Colon (tissue), 2 donors: ENCODE measurements around the gene CRNKL1.

ENCODE experiments used
- FAIRE-seq: peaks from 2 replicates; lab custom pipeline; 2012; peaks lifted over from hg19 to GRCh38; lab: Jason Lieb, UNC
- donor health status: control.
- donor health status: control.

CRNKL1 gene

DNA sequence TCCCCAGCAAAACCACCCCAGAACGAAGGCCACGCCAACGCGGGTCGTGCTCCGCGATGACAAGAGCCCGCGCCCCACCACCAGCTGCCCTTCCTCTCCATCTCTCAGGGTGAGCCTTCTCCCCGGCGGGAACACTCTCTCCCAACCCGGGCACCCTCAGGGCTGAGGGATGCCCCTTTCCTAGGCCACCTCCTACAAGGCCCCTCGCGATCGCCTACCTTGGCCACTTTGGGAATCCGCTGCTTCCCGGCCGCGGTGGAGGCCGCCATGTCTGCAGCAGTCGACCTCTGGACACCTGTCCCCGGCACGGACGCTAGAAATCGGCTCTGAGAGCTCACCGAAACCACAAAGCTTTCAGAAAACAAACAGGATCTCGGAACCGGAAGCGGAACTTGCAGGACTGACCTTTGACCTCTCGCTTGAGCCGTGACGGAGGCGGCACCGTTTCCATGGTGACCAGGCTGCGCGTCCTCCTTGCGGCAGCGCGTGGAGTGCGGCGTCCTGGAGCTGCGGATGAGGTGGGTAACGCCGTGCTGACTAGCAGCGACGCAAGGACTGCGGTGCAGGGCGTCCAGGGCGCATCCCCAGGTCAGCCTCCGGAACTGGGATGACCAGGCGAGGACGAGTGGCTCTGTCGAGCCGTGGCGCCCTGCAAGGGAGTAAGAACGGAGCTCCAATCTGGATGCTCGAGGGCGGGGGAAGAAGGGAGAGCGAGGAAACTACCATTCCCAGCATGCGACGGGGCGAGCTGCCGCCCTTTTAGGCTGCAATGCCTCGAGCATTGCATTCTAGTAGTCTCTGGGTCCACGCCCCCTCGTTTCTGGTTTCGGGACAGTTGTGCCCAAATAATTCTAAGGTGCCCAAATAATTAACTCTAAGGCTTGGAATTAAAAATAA is at the start of gene CRNKL1, which contains the start of gene CFAP61:
CRNKL1 (minus strand) TSS at position 393 of the 897 bp plus-strand sequence; CDS start at position 269, 124 bp downstream.
CFAP61 (plus strand) TSS at position 459 of the 897 bp plus-strand sequence. CDS start 4,122 bp downstream, outside the sequence.
- peak; percentile 47 for FAIRE-seq

DNA sequence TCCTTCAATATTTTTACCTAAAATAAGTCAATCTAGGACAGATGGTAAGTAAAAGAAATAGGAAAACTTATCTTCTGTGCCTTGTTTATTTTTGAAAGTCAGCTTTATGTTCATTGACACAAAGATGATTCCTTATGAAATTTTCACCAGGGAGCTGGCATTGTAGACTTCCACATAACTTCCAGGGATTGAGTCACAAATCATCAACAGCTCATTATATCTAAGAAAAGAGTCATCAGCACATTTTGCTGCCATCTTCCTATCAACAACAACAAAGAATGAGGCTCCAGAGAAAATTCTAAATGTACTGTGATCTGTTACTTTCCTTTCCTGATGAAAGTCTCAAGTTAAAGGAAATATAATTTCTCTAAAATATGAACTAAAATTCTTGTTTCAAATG is 48.6 kb upstream of the CRNKL1 start:
- FAIRE-seq = no peak

DNA sequence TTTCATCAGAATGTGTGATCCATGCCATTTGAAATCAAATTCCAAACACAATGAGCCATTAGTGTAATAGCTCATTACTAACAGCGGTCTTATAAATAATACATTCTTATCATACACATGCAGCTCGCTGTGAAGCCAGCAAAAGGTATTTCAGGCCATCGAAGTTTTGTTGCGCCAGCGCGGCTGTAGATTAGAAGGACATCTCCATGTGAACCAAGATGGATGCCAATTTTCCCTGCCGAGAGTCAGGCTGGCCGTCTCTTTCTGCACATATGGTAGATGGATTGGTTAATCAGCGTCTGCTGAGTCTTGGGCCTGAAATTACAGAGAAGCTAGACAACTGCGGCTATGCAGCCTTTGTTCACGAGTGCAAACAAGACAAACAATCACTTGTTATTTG is 44.2 kb upstream of the CRNKL1 start:
- FAIRE-seq = no peak

DNA sequence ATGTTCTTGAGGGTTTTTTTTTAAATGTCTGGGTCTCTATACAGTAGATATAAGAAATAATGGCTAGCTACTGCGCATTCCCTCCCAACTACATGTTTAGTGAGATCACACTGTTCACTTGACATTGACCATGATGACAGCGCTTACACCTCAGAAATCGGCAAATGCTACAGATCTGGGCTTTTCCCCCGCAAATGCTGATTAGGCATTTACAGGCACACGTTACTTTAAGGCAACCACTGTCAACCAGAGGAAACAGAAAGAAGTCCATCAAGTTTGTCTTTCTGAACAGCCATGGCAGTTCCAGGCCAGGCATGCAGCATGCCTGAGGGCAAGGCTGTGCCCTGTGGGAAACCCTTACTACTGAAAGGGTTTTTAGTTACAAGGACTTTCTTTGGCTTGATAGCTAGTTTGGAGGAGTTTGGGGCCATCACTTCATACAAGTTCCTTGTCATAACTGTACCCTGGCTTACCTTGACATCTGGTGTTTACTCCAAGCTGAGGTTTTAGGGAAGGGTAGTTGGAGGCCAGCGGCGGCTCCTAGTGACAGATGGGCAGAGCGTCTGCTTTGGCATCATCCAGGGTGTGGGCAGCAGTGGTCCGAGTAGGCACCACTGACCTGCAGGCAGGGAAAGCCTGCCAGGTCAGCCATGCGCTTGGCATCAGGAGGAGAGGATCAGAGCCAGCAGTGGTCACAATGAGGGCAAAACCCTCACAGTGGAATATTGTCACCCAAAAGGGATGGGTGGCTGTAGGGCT is 43.0 kb upstream of the CRNKL1 start:
- FAIRE-seq = no peak

DNA sequence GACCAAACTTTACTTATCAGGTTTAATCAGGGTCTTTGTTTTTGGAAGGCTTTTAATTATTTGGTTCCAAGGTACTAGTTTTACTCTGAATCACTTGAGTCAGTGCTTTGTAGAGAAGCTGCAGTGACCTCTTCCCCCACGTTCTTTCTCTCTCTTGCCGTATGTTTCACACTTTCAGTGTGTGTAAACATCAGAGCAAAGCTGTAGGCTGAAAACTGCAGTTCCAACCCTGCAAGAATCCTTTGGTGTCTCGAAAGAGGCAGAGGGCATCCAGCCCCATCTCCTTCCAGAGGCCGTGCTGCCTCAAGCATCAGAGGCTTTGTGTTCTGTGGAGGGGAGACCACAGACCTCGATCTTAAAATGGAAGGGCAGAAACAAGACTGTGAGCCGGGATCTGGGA is 42.1 kb upstream of the CRNKL1 start:
- no peak for FAIRE-seq

DNA sequence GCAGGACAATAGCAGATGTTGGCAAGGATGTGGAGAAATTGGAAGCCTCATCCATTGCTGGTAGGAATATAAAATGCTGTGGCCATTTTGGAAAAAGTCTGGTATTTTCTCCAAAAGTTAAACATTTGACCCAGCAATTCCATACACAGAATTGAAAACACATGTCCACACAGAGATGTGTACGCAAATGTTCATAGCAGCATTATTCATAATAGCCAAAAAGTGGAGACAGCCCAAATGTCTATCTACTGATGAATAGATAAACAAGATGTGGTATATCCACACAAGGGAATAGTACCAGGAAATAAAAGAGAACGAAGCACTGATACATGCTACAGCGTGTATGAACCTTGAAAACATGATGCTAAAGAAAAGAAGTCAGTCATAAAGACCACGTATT is 40.6 kb upstream of the CRNKL1 start:
- FAIRE-seq = no peak

DNA sequence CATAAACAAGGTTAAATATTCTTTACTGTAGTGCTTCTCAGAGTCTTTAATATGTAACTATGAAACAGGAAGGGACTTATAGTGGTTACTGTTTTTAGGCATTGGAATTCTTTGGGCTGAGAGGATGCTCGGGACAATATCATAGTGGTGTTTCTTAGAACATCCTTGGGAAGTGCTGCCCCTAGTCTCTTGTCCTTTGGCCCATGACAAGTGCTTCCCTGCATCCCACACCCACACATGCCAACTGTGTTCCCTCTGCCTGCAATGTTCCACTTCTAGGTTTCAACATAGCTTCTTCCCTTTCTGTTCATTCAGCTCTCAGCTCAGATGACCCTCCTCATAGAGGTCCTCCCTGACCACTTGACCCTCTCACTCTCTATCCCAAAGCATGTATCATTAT is 37.7 kb upstream of the CRNKL1 start:
- no peak for FAIRE-seq

DNA sequence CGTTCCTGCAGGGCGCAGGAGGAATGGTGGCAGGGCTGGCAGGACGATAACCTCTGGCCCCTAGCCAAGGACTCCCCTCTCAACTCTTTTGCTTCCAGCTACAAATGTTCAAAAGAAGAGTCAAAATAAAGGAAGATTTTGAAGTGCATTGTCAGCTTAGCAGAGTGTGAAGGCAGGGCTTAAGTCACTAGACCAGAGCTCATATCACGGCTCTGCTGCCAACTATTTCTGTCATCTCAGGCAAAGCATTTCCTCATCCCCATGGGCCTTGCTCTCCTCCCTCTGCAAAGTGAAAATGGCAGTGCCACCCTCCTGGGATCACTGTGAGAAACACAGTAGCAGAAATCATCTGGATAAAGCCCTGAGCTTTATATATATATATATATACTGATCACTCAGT is 36.8 kb upstream of the CRNKL1 start:
- no peak for FAIRE-seq

DNA sequence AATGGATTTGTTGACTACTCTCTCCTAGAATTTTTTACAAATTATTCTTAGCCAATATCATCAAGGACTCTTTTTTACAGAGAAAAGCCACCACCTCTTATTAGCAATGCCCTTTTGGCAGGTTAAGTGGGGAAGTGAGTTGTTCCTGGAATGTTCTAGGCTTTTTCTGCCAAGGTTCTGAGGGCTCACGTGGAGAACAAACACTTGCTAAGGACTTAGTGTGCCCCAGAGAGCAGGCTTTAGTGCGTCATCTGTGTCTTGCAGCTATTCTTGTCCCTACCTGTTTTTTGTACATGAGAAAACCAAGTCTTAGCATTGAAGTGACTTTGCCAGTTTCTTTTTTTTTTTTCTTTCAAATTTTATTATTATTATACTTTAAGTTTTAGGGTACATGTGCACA is 33.5 kb upstream of the CRNKL1 start:
- no peak for FAIRE-seq

DNA sequence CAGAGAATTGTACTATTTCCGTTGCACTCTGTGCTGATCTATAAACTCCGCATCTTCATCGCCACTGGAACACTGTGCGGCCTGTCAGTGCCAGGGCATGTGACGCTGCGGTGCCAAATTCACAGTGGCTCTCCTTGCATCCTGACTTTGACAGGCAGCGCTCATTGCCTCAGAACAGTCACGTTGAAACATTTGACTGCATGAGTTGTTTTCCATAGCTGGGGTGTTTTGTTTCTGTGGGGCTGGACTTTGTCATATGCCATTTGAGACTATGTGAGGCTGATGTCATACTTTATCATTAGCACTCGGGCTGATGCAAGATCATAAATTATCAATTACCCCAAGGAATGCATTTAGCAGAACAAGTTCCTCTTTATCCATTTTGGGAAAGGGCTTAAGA is 32.8 kb upstream of the CRNKL1 start:
- no peak for FAIRE-seq

DNA sequence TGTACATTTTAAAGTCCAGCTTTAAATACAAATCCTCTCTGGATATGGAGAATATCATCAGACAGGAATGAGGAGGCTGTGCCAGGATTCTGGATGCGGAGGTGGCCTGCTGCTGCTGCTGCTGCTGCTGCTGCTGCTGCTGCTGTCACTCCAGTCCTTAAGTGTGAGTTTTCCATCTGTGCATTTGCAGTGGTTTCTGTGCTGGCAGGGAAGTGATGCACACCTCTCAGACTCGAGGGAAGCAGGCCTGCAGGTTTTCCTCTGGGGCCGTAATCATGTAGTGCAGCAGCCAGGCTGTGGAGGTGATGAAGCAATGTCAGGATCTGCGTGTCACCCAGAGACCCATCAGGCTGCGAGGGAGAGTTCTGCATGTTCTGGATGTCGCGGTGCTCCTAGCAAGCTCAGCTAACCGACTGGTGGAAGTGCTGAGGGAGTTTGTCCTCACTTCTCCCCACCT is 32.1 kb upstream of the CRNKL1 start:
- no peak for FAIRE-seq

DNA sequence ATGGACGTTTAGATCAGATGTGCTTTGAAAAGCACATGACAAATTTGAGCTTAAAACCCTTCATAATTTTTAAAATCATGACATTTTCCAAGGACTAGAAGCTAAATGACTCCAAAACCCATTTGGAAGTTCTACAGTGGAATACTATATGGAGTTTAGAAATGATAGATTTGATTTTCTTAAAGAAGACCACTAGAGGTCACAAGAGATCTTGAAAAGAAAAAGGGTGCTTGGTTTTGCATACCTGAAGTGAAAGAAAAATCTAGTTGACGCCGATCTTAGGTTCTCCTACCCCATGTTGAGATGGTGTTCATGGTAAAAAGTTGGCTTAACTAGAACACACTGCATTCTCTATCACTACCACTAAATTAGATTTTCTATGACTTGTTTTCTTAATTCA is 31.5 kb upstream of the CRNKL1 start:
- FAIRE-seq = no peak

DNA sequence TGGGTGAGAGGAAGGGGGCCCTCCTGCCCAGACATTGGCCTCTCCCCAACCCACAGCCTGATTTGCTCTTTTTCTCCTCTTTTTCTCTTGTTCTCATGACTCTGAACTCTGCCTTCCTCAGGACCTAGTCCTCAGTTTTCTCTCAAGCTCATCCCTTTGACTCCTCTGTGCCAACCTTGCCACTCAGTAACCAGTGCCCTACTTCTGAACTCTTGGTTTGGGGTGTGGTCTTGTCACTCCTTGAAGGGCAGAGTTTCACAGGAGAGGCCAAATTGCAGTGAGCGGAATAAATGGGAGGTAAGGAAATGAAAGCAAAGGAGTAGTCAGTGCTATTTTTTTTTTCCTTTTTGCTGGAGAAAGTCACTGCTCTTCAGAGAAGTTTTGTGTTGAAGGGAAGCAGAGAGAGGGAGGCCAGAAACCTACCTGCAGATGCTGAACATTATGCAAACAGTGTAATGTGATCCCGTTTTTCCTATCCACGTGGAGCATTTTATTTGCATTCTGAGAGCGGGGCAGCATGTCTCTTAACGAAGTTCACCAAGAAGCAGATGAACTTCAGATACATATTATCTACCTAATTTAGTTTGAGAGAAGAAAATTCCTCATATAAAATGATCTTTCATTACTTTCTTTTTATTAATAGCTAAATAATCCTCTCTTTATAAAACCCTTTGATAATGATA is 27.0 kb upstream of the CRNKL1 start:
- FAIRE-seq = no peak

DNA sequence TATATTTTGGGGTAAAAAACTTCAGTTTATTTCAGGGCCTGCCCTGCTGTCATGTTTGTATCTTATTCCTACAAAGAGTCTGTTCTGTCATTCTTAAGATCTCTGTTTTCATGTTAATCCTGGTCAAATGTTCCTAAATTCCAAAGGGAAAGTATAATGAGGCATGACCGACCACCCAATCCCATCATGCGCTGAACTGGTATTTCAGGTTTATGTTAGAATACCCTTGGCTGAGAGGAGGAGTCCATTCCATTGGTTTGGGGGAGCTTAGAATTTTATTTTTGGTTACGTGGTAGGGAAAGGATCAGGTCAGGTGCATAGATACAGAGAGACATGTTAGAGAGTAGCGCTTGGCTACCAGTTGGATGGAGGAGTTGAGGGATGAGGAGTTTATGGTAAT is 25.8 kb upstream of the CRNKL1 start:
- FAIRE-seq = no peak

DNA sequence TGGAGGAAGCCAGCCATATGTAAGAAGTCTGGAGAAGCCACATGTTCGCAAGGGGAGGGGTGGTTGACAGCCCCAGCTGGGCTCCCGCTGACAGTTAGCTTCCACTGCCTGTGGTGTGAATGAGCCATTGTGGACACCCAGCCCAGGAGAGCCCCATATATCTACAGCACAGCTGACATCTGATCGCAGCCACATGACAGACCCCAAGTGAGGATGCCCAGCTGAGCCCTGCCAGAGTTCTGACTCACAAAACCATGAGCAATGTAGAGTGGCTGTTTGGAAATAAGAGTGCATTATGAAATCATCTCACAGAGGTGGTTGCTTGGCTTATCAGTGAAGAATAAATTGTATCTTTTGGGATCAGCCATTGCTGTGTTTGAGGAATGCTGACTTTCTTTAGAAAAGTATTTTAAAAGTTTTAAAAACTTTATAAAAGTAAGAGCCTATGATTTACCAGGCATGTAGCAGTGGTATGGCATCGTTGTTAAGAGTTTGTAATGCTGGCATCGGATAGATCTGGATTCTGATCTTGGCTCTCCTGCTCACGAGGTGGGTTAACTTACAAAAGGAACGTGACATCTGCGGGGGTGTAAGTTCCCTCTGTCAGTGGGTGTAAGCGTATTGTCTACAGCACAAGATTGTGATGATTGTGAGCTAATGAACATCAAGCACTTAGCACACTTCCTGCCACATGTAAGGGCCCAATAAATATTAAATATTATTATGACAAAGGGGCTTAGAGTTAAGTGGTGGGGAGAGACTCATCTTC is 24.2 kb upstream of the CRNKL1 start:
- FAIRE-seq = no peak

DNA sequence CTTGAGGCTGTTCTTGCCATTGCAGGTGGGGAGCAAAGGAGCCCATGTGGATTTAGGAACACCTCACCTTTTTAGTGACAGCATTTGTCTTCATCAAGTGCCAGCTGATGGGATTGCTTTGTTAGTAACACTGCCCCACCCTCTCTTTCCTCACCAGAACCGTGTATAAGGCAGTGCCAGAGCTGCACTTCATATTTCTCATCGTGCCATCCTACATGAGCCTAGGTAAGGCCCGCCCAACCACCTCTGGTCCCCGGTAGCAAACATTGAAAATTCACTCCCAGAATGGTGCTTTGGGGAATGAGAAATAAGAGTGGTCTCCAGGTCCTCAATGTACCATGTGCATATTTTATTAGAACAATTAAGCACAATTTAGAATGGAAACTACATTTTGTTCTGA is 22.8 kb upstream of the CRNKL1 start:
- FAIRE-seq = no peak

DNA sequence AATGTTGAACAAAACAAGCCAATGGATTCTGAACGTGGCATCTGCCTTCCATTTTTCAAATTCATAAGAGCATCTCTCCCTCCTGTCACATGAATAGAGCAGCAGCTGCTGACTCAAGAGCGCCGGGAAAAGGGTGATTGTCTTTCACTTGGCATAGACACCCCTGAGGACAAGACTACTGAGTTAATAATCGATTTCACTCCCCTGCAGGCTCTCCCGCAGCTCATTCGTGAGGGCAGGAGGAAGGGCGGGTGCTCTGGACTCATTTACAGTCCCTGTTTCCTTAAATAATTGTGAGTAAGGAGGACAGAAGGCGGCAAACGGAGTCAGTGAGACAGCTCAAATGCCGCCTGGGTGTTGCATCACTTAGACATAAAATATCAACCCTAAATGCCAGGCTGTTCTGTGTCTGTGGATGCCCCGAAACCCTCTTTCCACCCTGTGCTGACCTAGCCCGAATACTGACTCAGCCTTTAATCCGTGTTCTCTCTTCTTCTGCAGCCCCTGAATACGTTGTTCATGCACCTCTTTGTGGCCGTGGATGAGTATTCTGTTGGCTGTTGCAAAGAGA is 21.6 kb upstream of the CRNKL1 start:
- no peak for FAIRE-seq

DNA sequence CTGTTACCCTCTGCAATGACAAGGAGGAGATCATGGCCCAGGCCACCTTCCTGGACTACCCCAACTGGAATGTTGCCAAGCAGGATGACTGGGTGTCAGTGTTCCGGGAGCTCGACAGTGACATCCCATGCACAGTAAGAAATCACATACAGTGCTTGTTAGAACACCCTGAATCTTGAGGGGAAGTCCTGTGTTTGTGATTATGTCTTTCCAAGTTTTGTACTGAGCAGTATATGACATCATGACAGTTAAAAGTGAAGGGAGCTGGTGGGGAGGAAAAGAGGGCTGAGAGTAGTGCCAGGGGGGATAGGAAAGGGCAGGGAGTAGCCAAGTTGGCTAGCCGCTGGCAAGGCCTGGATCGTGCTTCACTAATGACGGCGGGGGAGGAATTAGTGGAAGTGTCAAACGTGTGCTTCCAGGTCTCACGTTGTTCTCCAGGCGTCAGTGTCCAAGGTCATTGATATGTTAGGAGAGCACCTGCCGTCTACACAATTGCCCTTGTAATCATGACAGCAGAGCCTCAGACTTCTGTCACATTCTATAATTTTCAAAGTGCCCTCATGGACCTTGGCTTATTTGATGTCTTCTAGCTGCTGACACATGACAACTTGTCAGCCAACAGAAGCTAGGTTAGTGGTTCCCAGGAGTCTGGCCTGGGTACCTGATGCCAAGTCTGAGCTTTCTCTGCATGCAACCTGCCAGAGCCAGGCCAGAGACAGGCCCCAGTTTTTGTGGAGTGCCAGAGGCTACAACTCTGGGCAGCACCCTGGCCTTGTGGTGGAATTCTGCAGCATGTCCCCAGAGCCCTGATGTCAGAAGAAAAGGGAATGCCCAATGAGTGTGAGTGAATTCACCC is 18.8 kb upstream of the CRNKL1 start:
- FAIRE-seq = no peak

DNA sequence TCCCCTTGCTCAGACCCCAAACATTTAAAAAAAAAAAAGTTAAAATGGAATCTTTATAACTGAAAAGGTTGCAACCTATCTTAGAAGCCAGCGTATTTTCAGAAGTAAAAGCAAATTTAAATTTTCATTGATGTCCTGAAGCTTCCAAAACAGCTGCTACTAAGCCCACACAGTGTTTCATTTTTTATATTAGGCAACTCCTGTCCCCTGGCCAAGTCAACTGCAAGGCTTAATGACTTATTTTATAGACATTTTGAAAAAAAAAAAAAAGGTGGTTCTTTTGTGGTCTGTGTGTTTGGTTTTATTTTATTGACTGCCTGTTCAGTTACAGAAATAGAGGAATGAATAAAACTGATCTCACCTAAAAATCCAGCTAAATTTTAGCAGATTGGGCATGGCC is 13.1 kb upstream of the CRNKL1 start:
- FAIRE-seq = no peak

DNA sequence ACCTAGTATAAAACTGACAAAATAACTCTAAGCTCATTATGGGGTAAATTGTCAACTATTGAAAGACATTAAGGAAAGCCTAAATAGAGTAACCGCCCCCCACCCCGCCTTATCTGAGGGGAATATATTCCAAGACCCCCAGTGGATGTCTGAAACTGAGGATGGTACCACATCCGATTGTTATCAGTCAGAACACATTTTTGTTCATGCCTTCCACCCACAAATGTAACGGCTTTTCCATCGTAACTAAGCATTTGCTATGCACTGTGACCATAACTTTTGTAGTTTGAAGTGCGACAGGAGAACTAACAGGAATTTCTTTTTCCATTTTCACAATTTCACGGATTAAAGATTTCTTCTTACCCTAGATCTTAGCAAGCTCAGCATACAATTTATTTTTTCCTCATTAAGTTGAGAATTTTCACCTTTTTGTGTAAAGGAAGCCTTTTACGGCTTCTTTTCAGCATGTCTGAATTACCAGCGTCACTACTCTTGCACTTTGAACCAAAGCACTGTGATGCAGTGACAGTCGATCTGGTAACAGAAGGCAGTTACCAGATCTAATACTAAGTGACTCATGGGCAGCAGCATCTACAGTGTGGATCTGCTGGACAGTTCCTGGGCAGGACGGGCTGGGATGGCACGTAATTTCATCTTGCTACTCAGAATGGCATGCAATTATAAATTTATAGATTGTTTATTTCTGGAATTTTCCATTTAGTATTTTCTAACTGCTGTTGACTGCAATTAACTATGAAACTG is 11.9 kb upstream of the CRNKL1 start:
- no peak for FAIRE-seq
